Stomach (tissue), 4 donors: ENCODE measurements around the gene CHD9.

Source experiments
- POLR2AphosphoS5 ChIP-seq, 3 donors: sonication (generic); formaldehyde crosslinking; IDR thresholded peaks; one replicate each; pipeline ENCODE4 v1.6.1; 2016; ENCODE audit warnings: antibody characterized with exemption in 3 of 3
- TF ChIP-seq, protein P1 (sequence below), 7 experiments: fragments of 450-650 bp in 4 of 7; fragments of 200-600 bp in 3 of 7; sonication (generic) in 3 of 7; IDR thresholded peaks; one replicate each; pipeline ENCODE4 v1.5.1; 2016 to 2019; ENCODE audit warnings: antibody characterized with exemption in 7 of 7, control low read depth in 2 of 7, mild to moderate bottlenecking in 1 of 7

DNA sequence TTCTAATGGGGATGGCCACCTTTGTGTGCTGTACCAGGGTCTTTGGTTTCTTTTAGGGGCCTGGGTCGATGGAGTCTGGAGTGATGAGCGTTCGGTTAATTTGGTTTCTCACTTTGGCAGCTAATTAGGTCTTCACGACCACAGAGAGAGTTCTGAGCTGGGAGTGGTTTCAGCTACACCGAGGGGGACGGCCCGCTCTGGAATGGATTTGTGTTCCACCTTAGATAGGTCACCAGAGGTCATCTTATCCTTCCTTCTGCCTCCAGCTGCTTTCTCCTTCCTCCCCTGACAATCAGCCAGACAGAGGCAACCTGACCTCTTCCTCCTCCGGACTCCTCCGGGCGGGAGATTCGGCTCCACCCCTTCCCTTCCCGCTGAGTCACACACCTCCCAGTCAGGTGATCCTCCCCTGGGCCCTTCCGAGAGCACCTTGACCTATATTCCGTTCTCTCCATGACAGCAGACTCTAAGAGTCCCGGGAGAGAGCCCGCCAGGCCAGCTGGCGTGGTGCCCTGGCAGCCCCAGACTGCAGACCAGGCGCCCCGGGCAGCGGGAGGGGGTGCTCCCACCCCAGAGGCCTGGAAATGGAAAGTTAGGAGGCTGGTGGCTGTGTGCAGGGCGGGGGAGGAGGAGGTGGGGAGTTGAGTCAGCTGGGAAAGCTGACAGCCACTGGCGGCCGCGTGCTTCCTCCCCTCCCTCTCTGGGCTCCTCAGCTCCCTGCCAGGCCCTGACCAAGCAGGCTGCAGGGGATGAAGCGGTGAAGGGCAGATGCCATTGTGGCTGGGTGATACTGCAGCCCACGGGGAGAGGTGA, 44.7 kb downstream of the CHD9 start:
- TF ChIP-seq, protein P1, sequence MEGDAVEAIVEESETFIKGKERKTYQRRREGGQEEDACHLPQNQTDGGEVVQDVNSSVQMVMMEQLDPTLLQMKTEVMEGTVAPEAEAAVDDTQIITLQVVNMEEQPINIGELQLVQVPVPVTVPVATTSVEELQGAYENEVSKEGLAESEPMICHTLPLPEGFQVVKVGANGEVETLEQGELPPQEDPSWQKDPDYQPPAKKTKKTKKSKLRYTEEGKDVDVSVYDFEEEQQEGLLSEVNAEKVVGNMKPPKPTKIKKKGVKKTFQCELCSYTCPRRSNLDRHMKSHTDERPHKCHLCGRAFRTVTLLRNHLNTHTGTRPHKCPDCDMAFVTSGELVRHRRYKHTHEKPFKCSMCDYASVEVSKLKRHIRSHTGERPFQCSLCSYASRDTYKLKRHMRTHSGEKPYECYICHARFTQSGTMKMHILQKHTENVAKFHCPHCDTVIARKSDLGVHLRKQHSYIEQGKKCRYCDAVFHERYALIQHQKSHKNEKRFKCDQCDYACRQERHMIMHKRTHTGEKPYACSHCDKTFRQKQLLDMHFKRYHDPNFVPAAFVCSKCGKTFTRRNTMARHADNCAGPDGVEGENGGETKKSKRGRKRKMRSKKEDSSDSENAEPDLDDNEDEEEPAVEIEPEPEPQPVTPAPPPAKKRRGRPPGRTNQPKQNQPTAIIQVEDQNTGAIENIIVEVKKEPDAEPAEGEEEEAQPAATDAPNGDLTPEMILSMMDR (IDR thresholded peaks at IDR 0.05): no peak
- TF ChIP-seq POLR2AphosphoS5 (IDR thresholded peaks at IDR 0.05): peak in 2 of 3 donors; percentile 76 to 78
